Peyer's patch (tissue), 4 donors: ENCODE data around the gene TMIGD2. TPM values are rescaled to one million over a fixed set of nuclear protein-coding genes. Genes with fewer than 3 reads are reported as not detected.
"Not testable (repeated sequence)": the region's sequence is repeated elsewhere in the genome, so short reads cannot be mapped to it uniquely, and the experiment has no call there.

Experiments used
- DNase-seq, 3 donors: peaks; one replicate each; pipeline ENCODE4 v3.0.0-alpha.2; 2017 to 2019
- H3K27ac ChIP-seq, 4 donors: fragments of 200-600 bp; sonication (generic); one replicate each; pipeline ENCODE4 v1.5.1; 2016 to 2019
- H3K27me3 ChIP-seq, 2 donors: fragments of 200-600 bp; sonication (generic); one replicate each; pipeline ENCODE4 v1.5.1; 2019
- H3K36me3 ChIP-seq, 3 donors: fragments of 200-600 bp; sonication (generic); one replicate each; pipeline ENCODE4 v1.5.1; 2016 to 2019
- H3K4me1 ChIP-seq, 4 donors: fragments of 200-600 bp; sonication (generic); one replicate each; pipeline ENCODE4 v1.5.1; 2016 to 2019
- H3K4me3 ChIP-seq, 4 donors: fragments of 200-600 bp; sonication (generic); 1 replicate in 3 of 4; 2 replicates in 1 of 4; pipeline ENCODE4 v1.5.1; 2016 to 2019; ENCODE audit warnings: mild to moderate bottlenecking in 1 of 4
- H3K9me3 ChIP-seq, 4 donors: fragments of 200-600 bp; sonication (generic); one replicate each; pipeline ENCODE4 v1.5.1; 2016 to 2019; ENCODE audit warnings: mild to moderate bottlenecking in 1 of 4
- POLR2A ChIP-seq, 2 donors: fragments of 450-650 bp; IDR thresholded peaks; one replicate each; pipeline ENCODE4 v1.5.1; 2017; ENCODE audit warnings: antibody characterized with exemption in 2 of 2, mild to moderate bottlenecking in 2 of 2, moderate library complexity in 2 of 2
- total RNA-seq, 4 donors: library from RNA; depleted of rRNA; stranded (reverse); fragments of >200 nt; gene quantifications; one replicate each; pipeline ENCODE4 v1.1.0, GENCODE V29; 2016
- TF ChIP-seq, protein P1 (sequence below), 6 experiments: fragments of 450-650 bp in 4 of 6; fragments of 200-600 bp in 2 of 6; sonication (generic) in 1 of 6; IDR thresholded peaks; one replicate each; pipeline ENCODE4 v1.5.1; 2017 to 2019; ENCODE audit warnings: antibody characterized with exemption in 6 of 6, mild to moderate bottlenecking in 3 of 6, moderate library complexity in 1 of 6

TMIGD2 gene
- total RNA-seq, 4 donors from 2014 or later = 2.2 to 6.1 (median 3.8) TPM

DNA sequence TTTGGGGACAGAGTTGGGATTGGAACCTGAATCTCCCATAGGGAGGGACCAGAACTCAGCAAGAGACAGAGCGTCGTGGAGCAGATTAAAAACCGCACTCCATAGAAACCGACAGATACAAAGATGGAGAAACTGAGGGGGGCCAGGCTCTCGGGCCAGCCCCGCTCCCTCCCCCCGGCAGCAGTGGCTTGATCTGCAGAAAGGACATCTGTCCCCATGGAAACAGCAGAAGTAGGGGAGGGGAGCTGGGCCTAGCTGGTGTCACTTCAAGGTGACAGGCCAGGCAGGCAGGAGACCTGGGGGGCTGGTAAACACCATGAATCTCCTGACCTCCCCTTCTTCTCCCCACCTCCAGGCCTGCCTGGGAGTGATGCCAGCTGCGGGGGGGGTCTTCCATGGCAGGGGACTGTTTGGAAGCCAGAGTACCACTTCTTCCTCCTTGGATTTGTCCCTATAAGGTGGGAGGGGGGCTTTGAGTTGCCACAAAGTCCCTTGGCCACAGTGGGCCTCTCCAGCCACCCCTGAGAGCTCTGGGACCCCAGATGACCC, 10.9 kb downstream of the TMIGD2 start:
- Histone ChIP-seq H3K4me1 (no peaks in the 10 kb centered on the region), H3K27me3 (no peaks in the 10 kb centered on the region), H3K9me3 (no peaks in the 10 kb centered on the region), H3K4me3 (no peak overlapping the region), H3K36me3 (no peaks in the 10 kb centered on the region), H3K27ac (no peak overlapping the region)
- TF ChIP-seq, protein P1, sequence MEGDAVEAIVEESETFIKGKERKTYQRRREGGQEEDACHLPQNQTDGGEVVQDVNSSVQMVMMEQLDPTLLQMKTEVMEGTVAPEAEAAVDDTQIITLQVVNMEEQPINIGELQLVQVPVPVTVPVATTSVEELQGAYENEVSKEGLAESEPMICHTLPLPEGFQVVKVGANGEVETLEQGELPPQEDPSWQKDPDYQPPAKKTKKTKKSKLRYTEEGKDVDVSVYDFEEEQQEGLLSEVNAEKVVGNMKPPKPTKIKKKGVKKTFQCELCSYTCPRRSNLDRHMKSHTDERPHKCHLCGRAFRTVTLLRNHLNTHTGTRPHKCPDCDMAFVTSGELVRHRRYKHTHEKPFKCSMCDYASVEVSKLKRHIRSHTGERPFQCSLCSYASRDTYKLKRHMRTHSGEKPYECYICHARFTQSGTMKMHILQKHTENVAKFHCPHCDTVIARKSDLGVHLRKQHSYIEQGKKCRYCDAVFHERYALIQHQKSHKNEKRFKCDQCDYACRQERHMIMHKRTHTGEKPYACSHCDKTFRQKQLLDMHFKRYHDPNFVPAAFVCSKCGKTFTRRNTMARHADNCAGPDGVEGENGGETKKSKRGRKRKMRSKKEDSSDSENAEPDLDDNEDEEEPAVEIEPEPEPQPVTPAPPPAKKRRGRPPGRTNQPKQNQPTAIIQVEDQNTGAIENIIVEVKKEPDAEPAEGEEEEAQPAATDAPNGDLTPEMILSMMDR (IDR thresholded peaks at IDR 0.05) = no peak
- TF ChIP-seq POLR2A (IDR thresholded peaks at IDR 0.05) = no peak
- DNase-seq = no peak

DNA sequence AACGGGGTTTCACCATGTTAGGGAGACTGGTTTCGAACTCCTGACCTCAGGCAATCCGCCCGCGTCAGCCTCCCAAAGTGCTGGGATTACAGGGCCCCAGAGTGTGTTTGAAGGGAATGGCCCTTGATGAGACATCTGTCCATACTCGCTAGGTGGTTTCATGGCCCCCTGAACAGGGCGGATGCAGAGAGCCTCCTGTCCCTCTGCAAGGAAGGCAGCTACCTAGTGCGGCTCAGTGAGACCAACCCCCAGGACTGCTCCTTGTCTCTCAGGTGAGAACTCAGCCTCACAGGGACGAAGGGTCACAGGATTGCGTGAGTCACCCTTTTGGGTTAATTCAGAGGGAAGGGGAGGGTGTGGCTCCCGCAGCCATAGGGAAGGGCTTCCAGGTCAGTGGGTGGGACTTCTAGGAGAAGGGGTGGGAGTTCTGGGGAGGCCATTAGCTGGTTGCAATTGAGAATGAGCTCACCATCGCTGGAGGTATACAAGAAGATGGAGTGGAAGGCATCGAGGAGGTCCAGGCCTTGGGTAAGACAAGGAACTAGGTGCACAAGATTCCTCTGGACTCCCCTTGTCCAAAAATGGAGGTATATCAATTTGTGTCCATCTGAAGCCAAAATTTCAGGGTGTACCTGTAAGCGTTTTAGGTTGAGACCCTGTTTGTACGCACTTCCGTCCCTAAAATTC, 14.0 kb downstream of the TMIGD2 start:
- H3K9me3 ChIP-seq = no peaks in the 10 kb centered on the region
- peaks cover 0 to 3% (median 0%) of the 10 kb centered on the region in 4 donors for H3K4me1 ChIP-seq
- H3K4me3 ChIP-seq = no peak overlapping the region
- TF ChIP-seq, protein P1 (IDR thresholded peaks at IDR 0.05) = no peak
- TF ChIP-seq POLR2A (IDR thresholded peaks at IDR 0.05) = no peak
- no peak for DNase-seq
- no peaks in the 10 kb centered on the region for H3K27me3 ChIP-seq
- H3K27ac ChIP-seq = no peak overlapping the region
- H3K36me3 ChIP-seq = no peaks in the 10 kb centered on the region

DNA sequence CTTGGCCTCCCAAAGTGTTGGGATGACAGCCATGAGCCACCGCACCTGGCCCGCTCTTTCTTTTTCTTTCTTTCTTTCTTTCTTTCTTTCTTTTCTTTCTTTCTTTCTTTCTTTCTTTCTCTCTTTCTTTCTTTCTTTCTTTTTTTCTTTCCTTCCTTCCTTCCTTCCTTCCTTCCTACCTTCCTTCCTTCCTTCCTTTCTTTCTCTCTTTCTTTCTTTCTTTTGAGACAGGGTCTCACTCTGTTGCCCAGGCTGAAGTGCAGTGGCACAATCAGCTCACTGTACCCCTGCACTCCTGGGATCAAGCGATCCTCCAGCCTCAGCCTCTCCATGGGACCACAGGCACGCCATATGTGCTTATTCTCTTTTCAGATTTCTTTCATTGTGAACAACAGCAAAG, 16.0 kb downstream of the TMIGD2 start:
- H3K36me3 ChIP-seq, H3K4me1 ChIP-seq, H3K27ac ChIP-seq, H3K27me3 ChIP-seq, DNase-seq, H3K4me3 ChIP-seq, H3K9me3 ChIP-seq: not testable (repeated sequence)

DNA sequence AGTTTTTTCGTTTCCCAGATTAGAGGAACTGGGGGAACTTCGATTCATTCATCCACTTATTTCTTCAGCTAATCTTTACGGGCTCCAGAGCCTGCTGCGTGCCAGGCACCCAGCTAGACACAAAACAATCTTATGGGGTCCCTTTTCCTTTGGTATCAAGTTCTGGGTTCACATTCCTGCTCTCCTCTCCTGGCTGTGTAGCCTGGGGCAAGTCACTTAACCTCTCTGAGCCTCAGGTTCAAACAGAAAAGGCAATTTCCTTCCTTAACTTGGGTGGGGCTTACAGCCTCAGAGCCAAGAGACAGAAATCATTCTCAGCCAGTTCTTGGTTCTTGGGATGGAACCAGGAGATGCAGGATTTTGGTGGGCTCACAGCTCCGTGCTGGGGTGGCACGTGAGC, 17.2 kb downstream of the TMIGD2 start:
- Histone ChIP-seq H3K4me3 (peak overlapping the region in 3 of 4 donors; percentile 27 to 60 (median 55)), H3K9me3 (no peaks in the 10 kb centered on the region), H3K27ac (peak overlapping the region in 3 of 4 donors; percentile 33 to 78 (median 71)), H3K36me3 (no peaks in the 10 kb centered on the region), H3K27me3 (peaks cover 0 to 7% of the 10 kb centered on the region in 2 donors), H3K4me1 (peaks cover 0 to 5% (median under 1%) of the 10 kb centered on the region in 4 donors)
- DNase-seq = no peak
- TF ChIP-seq, protein P1 (IDR thresholded peaks at IDR 0.05) = no peak
- no peak for TF ChIP-seq POLR2A (IDR thresholded peaks at IDR 0.05)

DNA sequence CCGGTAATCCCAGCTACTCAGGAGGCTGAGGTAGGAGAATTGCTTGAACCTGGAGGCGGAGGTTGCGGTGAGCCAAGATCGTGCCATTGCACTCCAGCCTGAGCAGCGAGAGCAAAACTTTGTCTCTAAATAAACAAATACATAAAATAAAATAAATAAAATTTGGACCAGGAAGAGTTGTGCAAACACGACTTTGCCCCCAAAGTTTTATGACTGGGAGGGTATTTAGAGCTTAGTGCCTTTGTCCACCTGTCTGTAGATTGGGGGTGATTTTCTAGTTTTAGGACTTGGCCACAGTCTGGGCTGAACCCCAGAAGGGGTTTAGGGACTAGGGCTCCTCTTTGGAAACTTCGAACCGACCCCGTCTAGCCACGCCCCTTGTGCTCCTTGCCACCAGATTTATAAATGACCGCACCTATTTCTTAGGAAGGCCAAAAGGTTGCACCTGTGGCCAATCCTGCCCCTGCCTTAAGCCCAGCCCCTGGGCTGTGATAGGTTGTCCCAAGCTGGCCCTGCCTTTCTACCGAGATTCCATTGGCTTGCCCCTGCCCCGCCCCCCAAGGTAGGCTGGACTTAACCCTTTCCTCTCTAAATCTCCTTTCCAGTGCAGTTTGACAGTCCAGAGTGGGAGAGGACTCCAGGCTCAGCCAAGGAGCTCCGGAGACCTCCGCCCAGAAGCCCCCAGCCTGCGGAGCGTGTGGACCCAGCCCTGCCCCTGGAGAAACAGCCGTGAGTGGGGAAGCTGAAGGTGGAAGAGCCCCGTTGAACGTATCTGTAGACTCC, 17.8 kb downstream of the TMIGD2 start:
- Histone ChIP-seq H3K4me1 (peaks cover 0 to 11% (median 6%) of the 10 kb centered on the region in 4 donors), H3K9me3 (no peaks in the 10 kb centered on the region), H3K36me3 (no peaks in the 10 kb centered on the region), H3K4me3 (peak overlapping the region in 3 of 4 donors; percentile 27 to 60 (median 55)), H3K27ac (peak overlapping the region in 3 of 4 donors; percentile 33 to 78 (median 71)), H3K27me3 (peaks cover 0 to 13% of the 10 kb centered on the region in 2 donors)
- TF ChIP-seq, protein P1 (IDR thresholded peaks at IDR 0.05) = no peak
- TF ChIP-seq POLR2A (IDR thresholded peaks at IDR 0.05) = peak in 1 of 2 donors; percentile 68
- DNase-seq = peak in 2 of 3 donors; percentile 88 to 90
